8988T (cell line): ENCODE data around the gene GABPA.

Experiments
- DNase-seq: peaks from one replicate; pipeline ENCODE4 v3.0.0; 2011

Gene GABPA

DNA sequence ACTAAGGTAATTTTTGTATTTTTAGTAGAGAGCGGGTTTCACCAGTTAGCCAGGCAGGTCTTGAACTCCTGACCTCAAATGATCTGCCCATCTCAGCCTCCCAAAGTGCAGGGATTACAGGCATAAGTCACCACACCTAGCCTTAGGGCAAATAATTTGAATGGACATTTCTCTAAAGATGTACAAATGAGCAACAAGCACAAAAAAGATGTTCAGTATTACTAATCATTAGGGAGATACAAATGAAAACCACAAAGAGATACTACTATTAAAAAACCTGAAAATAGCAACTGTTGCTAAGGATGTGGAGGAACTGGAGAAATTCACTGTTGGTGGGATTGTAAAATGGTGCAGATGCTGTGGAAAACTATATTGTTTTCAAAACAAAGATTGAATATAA is 79.1 kb downstream of the GABPA start:
- no peak for DNase-seq

DNA sequence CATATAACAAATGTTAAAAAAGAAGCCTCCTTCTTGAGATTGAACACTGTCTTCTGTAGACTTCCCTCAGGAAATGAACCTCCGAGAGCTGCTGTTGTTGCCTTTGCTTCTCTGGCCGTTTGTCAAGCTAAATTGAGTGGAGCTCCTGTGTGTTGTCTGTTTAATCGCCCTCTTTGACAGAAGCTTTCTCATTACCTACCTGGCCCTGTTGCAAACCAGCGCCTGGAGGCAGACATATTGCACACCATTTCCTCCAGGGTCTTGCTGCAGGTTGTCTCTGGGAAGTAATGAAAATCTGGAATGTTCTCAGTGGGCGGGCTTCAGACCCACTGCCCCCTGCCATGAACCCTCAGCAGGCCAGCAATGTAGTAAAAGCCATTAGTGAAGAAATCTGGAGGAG is 83.3 kb downstream of the GABPA start:
- DNase-seq, result no peak

DNA sequence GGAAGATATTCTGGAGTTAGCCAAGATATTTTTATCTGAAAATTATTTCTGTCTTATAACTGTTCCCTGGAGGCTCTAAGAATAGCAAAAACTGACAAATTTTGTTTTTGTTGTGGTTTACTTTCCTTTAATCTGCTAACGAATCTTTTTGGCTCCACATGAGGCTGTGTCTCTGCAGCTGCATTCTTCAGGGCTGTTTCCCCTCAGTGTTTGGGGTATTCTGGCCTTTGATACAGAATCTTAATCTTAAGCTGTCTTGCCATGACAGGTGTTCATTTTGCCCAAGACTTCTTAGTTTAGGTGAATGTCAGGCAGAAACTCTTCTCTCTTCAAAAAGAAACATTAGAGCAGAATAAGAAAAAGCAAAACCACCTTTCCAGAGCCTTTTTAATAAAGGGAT is 83.8 kb downstream of the GABPA start:
- DNase-seq, result no peak
